Neuronal stem cell (in vitro differentiated cells): ENCODE data around the gene DIP2C.
"Not testable (repeated sequence)": the region's sequence is repeated elsewhere in the genome, so short reads cannot be mapped to it uniquely, and the experiment has no call there.

ENCODE experiments used
- DNase-seq: peaks from one replicate; pipeline ENCODE4 v3.0.0-alpha.2; 2013; ENCODE audit warnings: low spot score
- H2AFZ ChIP-seq: one replicate; pipeline ENCODE4 v1.6.1; 2013; ENCODE audit warnings: mild to moderate bottlenecking, low read length, inconsistent platforms
- H2AK5ac ChIP-seq: 2 replicates; pipeline ENCODE4 v1.6.1; 2013; ENCODE audit warnings: low read depth, mild to moderate bottlenecking, inconsistent platforms, low read length, moderate library complexity, mixed read lengths
- H2BK120ac ChIP-seq: 2 replicates; pipeline ENCODE4 v1.6.1; 2013; ENCODE audit warnings: low read depth, mild to moderate bottlenecking, inconsistent platforms, low read length, moderate library complexity, mixed read lengths
- H2BK12ac ChIP-seq: one replicate; pipeline ENCODE4 v1.6.1; 2013; ENCODE audit warnings: low read length, inconsistent platforms
- H2BK15ac ChIP-seq: 2 replicates; pipeline ENCODE4 v1.6.1; 2013; ENCODE audit warnings: mild to moderate bottlenecking, low read length, inconsistent platforms, mixed read lengths
- H2BK5ac ChIP-seq: one replicate; pipeline ENCODE4 v1.6.1; 2013; ENCODE audit warnings: inconsistent platforms, mild to moderate bottlenecking, low read length, moderate library complexity
- H3K14ac ChIP-seq: one replicate; pipeline ENCODE4 v1.6.1; 2013; ENCODE audit warnings: low read length, inconsistent platforms
- H3K18ac ChIP-seq: 2 replicates; pipeline ENCODE4 v1.6.1; 2013; ENCODE audit warnings: low read length, inconsistent platforms
- H3K23ac ChIP-seq: 2 replicates; pipeline ENCODE4 v1.6.1; 2013; ENCODE audit warnings: low read depth, mild to moderate bottlenecking, mixed read lengths, low read length, inconsistent platforms; ENCODE audit not compliant: poor library complexity
- H3K27ac ChIP-seq: replicated peaks from 3 replicates; pipeline ENCODE4 v1.5.1; 2013; ENCODE audit warnings: low read length, inconsistent platforms
- H3K27me3 ChIP-seq, 3 experiments: 2 replicates each; pipeline ENCODE4 v1.6.1; 2013; ENCODE audit warnings: low read length in 3 of 3, mild to moderate bottlenecking in 2 of 3, inconsistent platforms in 1 of 3, low read depth in 1 of 3, mixed read lengths in 1 of 3, moderate library complexity in 1 of 3; ENCODE audit not compliant: control insufficient read depth in 3 of 3, insufficient read depth in 3 of 3
- H3K36me3 ChIP-seq, 2 donors: replicated peaks in 1 of 2; 2 replicates each; pipeline ENCODE4 v1.6.1; 2013; ENCODE audit warnings: low read length in 2 of 2; ENCODE audit not compliant: control insufficient read depth in 2 of 2, insufficient read depth in 2 of 2
- H3K4ac ChIP-seq: 2 replicates; pipeline ENCODE4 v1.6.1; 2013; ENCODE audit warnings: inconsistent platforms, mild to moderate bottlenecking, low read length, moderate library complexity
- H3K4me1 ChIP-seq, 2 donors: 1 replicate in 1 of 2; 2 replicates in 1 of 2; pipeline ENCODE4 v1.6.1; 2013; ENCODE audit warnings: low read length in 2 of 2, low read depth in 1 of 2; ENCODE audit not compliant: control insufficient read depth in 2 of 2, insufficient read depth in 1 of 2
- H3K4me2 ChIP-seq: one replicate; pipeline ENCODE4 v1.6.1; 2013; ENCODE audit warnings: mild to moderate bottlenecking, low read length, inconsistent platforms; ENCODE audit not compliant: insufficient read depth, poor library complexity, severe bottlenecking
- H3K4me3 ChIP-seq, 2 donors: 2 replicates each; pipeline ENCODE4 v1.5.1; 2013; ENCODE audit warnings: low read length in 2 of 2, mild to moderate bottlenecking in 2 of 2, inconsistent platforms in 1 of 2, moderate library complexity in 1 of 2
- H3K79me1 ChIP-seq: one replicate; pipeline ENCODE4 v1.6.1; 2013; ENCODE audit warnings: low read depth, mild to moderate bottlenecking, inconsistent platforms, low read length, moderate library complexity
- H3K9ac ChIP-seq: one replicate; pipeline ENCODE4 v1.6.1; 2013; ENCODE audit warnings: mild to moderate bottlenecking, low read depth, low read length, inconsistent platforms; ENCODE audit not compliant: poor library complexity
- H3K9me3 ChIP-seq, 2 donors: replicated peaks in 1 of 2; 2 replicates each; pipeline versions ENCODE3 to v1.6.1; 2013; ENCODE audit warnings: low read length in 2 of 2, mild to moderate bottlenecking in 2 of 2, inconsistent platforms in 1 of 2, low read depth in 1 of 2, mixed read lengths in 1 of 2, moderate library complexity in 1 of 2; ENCODE audit not compliant: control insufficient read depth in 2 of 2, insufficient read depth in 1 of 2
- H4K8ac ChIP-seq: one replicate; pipeline ENCODE4 v1.6.1; 2013; ENCODE audit warnings: low read depth, mild to moderate bottlenecking, inconsistent platforms, low read length, moderate library complexity
- H4K91ac ChIP-seq: one replicate; pipeline ENCODE4 v1.6.1; 2013; ENCODE audit warnings: low read length, low read depth, mild to moderate bottlenecking, inconsistent platforms; ENCODE audit not compliant: poor library complexity
- WGBS, 2 donors: extraction: QIAGEN DNeasy Blood & Tissue Kit; methylation state at CpG; one replicate each; pipeline ENCODE4 v1.1.7; 2013; ENCODE audit warnings: missing lambda C conversion rate in 2 of 2, mixed read lengths in 1 of 2; ENCODE audit not compliant: insufficient read length in 2 of 2, insufficient replicate concordance in 1 of 2; ENCODE audit errors: extremely low coverage in 2 of 2; 5-methylcytosine and 5-hydroxymethylcytosine counted together

The DIP2C gene

DNA sequence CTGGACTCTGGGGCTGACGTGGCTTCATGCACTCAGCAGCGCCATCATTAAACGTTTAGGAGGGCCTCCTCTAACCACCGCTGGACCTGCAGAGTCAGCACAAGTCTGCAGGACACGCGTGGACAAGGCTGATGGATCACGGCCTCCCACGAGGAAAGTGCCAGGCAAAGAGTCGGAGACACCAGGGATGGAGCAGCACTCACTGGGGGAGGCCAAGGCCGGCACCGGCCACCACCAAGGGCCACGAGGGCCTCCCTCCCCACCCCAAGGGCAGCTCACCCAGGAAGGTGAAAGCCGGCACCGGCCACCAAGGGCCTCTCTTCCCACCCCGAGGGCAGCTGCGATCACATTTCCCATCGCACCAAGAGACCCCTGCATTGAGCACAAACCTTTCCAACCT lies 91.5 kb downstream of the DIP2C start:
- peaks cover 24 to 35% of the 10 kb centered on the region in 2 donors for H3K4me1 ChIP-seq
- peak overlapping the region; percentile 95 for H2BK5ac ChIP-seq
- H3K4me2 ChIP-seq: no peak overlapping the region
- no peaks in the 10 kb centered on the region for H3K27me3 ChIP-seq
- no CpG with 5 or more reads among the region's 17 CpGs for WGBS, 2 donors
- no peak for DNase-seq
- H2BK12ac ChIP-seq: peak overlapping the region; percentile 24
- H4K91ac ChIP-seq: no peak overlapping the region
- H2BK15ac ChIP-seq: peak overlapping the region; percentile 49
- H3K9me3 ChIP-seq: no peaks in the 10 kb centered on the region
- H4K8ac ChIP-seq: peak overlapping the region; percentile 90
- peak overlapping the region; percentile 49 for H3K14ac ChIP-seq
- peaks cover 26% of the 10 kb centered on the region for H3K79me1 ChIP-seq
- H3K27ac ChIP-seq: peak overlapping the region; percentile 60
- H3K9ac ChIP-seq: no peak overlapping the region
- H3K36me3 ChIP-seq: no peaks in the 10 kb centered on the region
- H3K4ac ChIP-seq: no peak overlapping the region
- H2AK5ac ChIP-seq: peak overlapping the region; percentile 59
- no peak overlapping the region for H2AFZ ChIP-seq
- no peak overlapping the region for H3K4me3 ChIP-seq
- H3K23ac ChIP-seq: no peak overlapping the region
- peak overlapping the region; percentile 69 for H2BK120ac ChIP-seq
- H3K18ac ChIP-seq: peak overlapping the region; percentile 93

- Histone ChIP-seq H3K27me3 (no peaks in the 10 kb centered on the region), H4K8ac (no peak overlapping the region), H4K91ac (no peak overlapping the region), H2BK15ac (no peak overlapping the region), H3K18ac (peak overlapping the region; percentile 23), H3K27ac (no peak overlapping the region), H3K23ac (no peak overlapping the region), H2BK12ac (no peak overlapping the region), H2AFZ (no peak overlapping the region), H3K36me3 (no peaks in the 10 kb centered on the region), H3K4me1 (peaks cover 23 to 26% of the 10 kb centered on the region in 2 donors), H3K4me2 (no peak overlapping the region), H3K14ac (no peak overlapping the region), H3K9me3 (no peaks in the 10 kb centered on the region), H3K4me3 (no peak overlapping the region), H2AK5ac (peak overlapping the region; percentile 63), H3K9ac (no peak overlapping the region), H3K4ac (no peak overlapping the region), H2BK5ac (no peak overlapping the region), H3K79me1 (peaks cover 23% of the 10 kb centered on the region), H2BK120ac (no peak overlapping the region)
- no peak for DNase-seq
- no CpG with 5 or more reads among the region's 17 CpGs for WGBS, 2 donors
These were observed 92.6 kb downstream of the DIP2C start for GRCh38 chr10:596725-597345.

DNA sequence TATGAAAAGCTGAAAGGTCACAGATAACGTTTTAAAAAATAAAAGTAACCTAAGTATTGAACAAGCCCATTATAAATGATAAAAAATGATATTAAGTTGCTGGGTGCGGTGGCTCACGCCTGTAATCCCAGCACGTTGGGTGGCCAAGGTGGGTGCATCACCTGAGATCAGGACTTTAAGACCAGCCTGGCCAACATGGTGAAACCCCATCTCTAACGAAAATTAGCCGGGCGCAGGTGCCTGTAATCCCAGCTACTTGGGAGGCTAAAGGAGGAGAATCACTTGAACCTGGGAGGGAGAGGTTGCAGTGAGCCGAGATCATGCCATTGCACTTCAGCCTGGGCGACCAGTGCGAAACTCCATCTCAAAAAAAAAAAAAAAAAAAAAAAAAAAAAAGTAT lies 93.3 kb downstream of the DIP2C start:
- H3K27me3 ChIP-seq, DNase-seq, H2AK5ac ChIP-seq, H2AFZ ChIP-seq, H3K27ac ChIP-seq, H3K36me3 ChIP-seq, H4K8ac ChIP-seq, H2BK5ac ChIP-seq, H3K4me2 ChIP-seq, H3K14ac ChIP-seq, H3K4ac ChIP-seq, H3K18ac ChIP-seq, H3K4me3 ChIP-seq, H4K91ac ChIP-seq, H3K23ac ChIP-seq, H2BK12ac ChIP-seq, H3K9me3 ChIP-seq, H2BK15ac ChIP-seq, H2BK120ac ChIP-seq, H3K9ac ChIP-seq: not testable (repeated sequence)
- no CpG with 5 or more reads among the region's 10 CpGs for WGBS, 2 donors
- peaks cover 22 to 26% of the 10 kb centered on the region in 2 donors for H3K4me1 ChIP-seq
- peaks cover 23% of the 10 kb centered on the region for H3K79me1 ChIP-seq

DNA sequence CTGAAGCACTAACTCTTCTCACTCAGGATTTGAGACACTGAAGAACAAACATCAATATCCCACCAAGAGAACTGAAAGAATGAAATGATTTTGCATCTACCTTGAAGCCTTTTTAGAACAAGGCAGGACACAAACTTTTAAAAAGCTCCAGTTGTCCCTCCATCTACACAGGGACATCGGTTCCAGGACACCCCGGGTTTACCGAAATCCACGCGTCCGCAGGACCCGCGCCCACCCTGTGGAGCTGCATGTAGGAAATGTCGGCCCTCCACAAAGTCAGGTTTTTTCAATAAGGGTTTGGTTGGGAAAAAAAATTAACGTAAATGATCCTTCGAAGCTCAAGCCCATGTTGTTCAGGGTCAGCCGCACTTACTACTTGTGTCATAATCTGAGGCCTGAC lies 94.0 kb downstream of the DIP2C start:
- no peak overlapping the region for H3K9ac ChIP-seq
- H3K27me3 ChIP-seq: no peaks in the 10 kb centered on the region
- H2BK12ac ChIP-seq: no peak overlapping the region
- H2BK15ac ChIP-seq: no peak overlapping the region
- H3K36me3 ChIP-seq: no peaks in the 10 kb centered on the region
- no peaks in the 10 kb centered on the region for H3K9me3 ChIP-seq
- H3K27ac ChIP-seq: no peak overlapping the region
- H3K4me3 ChIP-seq: no peak overlapping the region
- no peak overlapping the region for H2BK5ac ChIP-seq
- peaks cover 26% of the 10 kb centered on the region for H3K79me1 ChIP-seq
- no CpG with 5 or more reads among the region's 12 CpGs for WGBS, 2 donors
- no peak overlapping the region for H3K18ac ChIP-seq
- no peak overlapping the region for H2AFZ ChIP-seq
- no peak overlapping the region for H4K8ac ChIP-seq
- no peak overlapping the region for H4K91ac ChIP-seq
- H3K23ac ChIP-seq: no peak overlapping the region
- no peak for DNase-seq
- H3K14ac ChIP-seq: no peak overlapping the region
- no peak overlapping the region for H3K4ac ChIP-seq
- H3K4me1 ChIP-seq: peaks cover 22 to 26% of the 10 kb centered on the region in 2 donors
- no peak overlapping the region for H2BK120ac ChIP-seq
- no peak overlapping the region for H2AK5ac ChIP-seq
- H3K4me2 ChIP-seq: no peak overlapping the region
